GM18526 (cell line): Measurements from ENCODE around the gene CENPK.

Experiments
- POLR2A ChIP-seq: IDR thresholded peaks from 3 replicates; pipeline ENCODE4 v1.6.1; 2011; ENCODE audit not compliant: insufficient read length; ENCODE audit errors: extremely low read depth

Gene CENPK, protein sequence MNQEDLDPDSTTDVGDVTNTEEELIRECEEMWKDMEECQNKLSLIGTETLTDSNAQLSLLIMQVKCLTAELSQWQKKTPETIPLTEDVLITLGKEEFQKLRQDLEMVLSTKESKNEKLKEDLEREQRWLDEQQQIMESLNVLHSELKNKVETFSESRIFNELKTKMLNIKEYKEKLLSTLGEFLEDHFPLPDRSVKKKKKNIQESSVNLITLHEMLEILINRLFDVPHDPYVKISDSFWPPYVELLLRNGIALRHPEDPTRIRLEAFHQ

DNA sequence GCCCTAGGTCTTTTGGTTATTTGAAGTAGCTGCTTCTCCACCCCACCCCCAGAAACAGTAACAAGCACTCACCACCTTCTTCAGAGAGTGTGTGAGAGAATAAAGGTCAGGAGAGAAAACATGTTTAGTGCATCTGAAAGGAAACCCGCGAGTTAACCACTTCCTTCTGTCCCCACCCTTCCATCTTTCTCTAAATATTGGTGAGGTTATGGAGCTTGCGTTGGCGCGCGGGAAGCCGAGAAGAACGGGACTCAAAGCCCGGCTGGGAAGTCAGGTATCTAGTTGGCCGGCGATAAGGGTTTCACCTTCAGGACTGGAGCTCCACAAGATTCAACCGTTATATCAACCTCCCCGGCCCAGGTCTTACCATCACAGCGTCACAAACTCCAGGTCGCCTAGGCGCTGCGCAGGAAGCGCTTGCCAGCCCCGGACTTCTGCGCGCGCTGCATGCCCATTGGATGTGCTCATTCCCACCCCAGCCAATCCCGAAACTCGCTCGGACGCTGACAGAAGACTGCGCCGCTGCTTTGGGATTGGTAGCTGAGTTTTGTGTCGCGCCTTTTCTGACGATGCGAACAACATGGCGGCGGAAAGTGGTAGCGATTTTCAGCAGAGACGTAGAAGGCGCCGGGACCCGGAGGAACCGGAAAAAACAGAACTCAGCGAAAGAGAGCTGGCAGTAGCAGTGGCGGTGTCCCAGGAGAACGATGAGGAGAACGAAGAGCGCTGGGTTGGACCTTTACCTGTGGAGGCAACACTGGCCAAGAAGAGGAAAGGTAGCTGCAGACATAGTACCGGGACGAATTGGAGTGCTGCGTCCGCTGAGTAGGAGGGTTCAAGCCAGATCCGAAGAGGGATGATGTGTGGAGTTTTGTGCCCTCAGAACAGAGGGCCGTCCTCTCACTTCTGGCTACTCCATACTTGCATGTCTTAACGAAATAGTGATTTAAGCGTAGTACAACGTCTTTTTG is at the start of gene CENPK, which contains the start of gene PPWD1:
Gene CENPK (minus strand): TSS at position 438 of the 971 bp plus-strand sequence. CDS start 8,261 bp downstream, outside the sequence.
Gene PPWD1 (plus strand): TSS at position 566 of the 971 bp plus-strand sequence. CDS start 15 bp downstream, at position 581.
- TF ChIP-seq POLR2A, result peak; percentile 75

DNA sequence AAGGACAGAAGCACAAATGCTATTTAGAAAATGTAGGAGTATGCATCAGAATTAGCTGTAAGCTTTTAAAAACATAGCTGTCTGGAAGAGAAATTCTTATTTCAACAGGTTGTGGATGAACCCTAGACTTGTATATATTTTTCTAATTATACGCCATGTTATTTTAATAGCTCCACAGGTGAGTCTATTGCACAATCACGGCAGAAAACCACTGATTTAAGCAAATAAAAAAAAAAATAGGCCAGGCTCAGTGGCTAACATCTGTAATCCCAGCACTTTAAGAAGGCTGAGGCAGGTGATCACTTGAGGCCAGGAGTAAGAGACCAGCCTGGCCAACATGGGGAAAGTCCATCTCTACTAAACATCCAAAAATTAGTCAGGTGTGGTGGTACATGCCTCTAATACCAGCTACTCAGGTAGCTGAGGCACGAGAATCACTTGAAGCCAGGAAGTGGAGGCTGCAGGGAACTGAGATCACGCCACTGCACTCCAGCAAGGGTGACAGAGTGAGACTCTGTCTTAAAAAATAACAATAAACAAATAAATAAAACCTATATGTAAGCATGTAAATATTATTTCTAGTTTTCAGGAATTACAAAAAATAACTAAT is 49.4 kb upstream of the CENPK start:
- TF ChIP-seq POLR2A, result no peak

DNA sequence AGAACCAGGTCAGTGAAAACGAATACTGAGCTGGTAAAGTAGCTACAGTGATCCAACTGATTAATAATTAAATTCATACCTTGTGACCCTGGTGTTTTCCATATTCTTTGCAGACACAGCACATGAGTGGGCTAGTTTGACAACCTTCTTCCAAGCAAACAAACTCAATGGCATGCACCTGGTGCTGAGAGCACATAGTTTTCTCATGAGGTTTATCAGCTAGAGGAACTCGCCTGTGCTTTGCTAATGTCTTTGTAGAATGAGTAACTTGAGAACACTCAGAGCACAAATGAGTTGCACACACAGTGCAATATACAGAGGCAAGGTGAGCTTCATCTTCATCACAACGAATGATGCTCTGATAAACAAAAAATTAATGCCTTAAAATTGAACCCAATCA is 48.6 kb upstream of the CENPK start:
- no peak for TF ChIP-seq POLR2A

DNA sequence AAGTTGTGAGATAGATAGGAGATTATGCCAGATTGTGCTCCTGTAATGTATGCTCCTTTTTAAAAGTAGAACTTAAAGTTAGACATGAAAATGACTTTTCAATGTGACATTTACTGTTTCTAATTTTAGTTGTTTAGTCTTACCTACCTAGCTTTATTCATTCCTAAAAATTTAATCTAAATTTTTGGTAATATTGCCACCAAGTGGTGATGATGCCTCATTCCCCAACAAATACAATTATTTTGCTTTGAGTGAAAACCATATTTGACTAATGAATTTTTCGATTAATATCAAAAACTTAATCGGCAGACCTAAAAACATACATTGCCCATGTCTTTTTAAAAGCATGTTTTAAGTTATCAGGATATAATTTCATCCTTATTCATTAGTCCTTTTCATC is 25.7 kb upstream of the CENPK start:
- no peak for TF ChIP-seq POLR2A

DNA sequence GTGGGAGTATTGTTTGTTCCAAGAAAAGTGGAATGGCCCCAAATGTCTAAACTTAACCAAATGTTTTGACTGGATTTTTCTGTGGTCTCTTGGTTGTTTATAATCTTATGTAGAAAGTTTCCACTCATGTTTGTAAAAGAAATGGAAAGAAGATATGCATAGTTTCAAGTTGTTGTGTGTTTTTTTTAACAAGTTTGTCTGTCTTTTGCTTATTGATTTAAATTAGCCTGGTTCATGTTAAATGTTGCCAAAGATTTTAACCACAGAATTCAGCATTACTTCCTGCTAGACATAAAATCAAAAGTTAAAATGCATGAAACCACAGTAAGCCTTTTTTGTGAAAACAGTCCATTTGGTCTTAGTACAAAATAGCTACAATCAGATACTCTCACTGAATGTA is 14.2 kb upstream of the CENPK start:
- TF ChIP-seq POLR2A, result no peak

DNA sequence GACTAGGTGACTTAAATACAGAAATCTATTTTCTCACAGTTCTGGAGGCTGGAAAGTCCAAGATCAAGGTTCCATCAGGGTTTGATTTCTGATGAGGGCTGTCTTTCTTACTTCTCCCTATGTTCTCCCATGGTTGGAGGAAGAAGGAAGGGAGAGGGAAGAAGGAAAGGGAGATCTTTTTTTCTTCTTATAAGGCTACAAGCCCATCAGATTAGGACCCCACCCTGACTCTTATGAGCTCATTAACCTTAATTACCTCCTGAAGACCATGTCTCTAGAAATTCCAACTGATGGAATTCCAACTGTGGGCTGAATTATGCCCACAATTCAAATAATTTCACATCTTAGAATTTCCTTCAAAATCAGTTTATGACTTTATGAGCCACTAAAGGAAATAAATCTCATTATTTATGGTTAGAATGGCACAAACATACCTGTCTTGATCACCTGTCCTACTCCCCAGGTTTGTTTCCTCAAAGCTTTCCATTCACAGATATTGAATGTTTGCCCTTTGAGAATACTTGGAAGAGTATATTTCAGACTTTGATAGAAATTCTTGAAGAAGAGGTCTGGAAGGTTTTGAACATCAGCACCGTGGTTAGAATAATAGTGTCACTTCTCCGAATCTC is 7.7 kb upstream of the CENPK start:
- no peak for TF ChIP-seq POLR2A

DNA sequence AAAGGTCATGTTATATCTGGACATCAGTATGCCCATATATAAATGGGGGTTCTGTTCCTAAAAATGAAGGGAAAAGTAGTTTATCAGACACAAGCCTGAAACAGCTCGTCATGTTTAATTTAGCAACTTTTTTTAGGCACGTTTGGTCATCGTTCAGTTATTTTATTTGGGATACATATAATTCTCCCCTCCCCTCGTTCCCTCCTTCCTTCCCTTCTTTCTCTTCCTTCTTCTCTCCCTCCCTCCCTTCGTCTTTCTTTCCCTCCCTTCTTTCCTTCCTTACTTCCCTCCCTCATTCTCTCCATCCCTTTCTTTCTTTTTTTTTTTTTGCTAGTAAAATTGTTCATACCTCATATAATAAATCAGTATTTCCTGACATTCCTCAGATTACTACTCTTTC is 3.5 kb upstream of the CENPK start:
- TF ChIP-seq POLR2A, result no peak

DNA sequence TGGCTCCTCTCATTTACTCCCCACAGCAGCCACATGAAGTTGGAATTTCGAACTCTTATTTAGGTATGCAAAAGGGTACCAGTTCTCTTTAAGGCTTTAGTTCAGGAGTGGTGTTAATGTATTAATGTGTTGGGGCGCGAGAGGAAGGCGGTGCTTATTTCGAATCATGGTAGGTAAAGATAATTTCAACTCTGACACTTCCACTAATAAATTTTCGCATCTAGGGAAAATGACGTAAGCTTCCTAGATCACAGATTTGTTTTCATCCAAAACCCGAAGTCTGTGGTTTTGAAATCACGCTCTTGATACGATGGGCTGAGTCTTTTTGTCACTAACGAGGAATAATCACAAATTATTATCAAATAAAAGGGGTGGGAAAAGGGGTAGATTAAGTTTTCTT is 809 bp upstream of the CENPK start:
- TF ChIP-seq POLR2A, result no peak

DNA sequence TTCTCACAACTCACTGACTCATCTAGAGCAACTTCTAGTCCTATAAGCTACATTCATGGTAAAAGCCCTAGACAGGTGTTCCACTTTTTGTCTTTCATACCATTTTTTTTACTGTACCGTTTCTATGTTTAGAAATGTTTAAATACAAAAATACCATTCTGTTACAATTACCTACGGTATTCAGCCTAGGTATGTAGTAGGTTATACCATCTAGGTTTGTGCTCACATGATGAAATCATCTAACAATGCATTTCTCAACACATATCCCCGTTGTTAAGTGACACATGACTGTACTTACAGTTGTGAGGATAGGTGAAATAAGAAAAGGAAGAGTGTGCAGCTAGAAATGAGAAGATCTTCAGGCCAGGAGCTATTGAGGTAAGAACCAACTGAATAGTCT is 6.2 kb downstream of the CENPK start:
- TF ChIP-seq POLR2A, result no peak

DNA sequence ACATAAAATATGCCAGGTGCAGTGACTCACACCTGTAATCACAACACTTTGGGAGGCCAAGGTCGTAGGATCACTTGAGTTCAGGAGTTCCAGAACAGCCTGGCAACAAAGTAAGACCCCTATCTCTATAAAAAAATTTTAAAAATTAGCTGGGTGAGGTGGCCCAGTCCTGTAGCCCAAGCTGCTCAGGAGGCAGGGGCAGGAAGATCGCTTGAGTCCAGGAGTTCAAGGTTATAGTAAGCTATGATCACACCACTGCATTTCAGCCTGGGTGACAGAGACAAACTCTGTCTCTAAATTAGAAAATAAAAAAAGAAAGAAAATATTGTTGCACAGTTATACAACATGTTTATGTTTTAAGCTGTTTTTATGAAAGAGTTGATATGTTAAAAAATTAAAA is 6.8 kb downstream of the CENPK start:
- no peak for TF ChIP-seq POLR2A

DNA sequence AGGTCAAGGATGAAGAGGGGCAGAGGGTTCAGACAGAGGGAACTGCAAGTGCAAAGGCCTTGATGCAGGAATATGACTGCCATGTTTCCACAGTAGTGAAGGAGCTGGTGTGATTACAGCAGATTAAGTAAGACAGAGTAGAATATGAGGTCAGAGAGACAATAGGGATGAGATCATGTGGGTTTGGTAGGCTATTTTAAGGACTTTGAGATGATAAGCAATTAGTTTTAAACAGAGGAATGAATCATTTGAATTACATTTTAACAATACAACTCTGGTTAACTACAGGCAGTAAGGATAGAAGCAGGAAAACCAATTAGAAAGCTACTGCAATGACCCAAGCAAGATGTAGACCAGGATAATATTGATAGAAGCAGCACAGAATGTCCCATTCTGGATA is 7.7 kb downstream of the CENPK start:
- TF ChIP-seq POLR2A, result no peak

DNA sequence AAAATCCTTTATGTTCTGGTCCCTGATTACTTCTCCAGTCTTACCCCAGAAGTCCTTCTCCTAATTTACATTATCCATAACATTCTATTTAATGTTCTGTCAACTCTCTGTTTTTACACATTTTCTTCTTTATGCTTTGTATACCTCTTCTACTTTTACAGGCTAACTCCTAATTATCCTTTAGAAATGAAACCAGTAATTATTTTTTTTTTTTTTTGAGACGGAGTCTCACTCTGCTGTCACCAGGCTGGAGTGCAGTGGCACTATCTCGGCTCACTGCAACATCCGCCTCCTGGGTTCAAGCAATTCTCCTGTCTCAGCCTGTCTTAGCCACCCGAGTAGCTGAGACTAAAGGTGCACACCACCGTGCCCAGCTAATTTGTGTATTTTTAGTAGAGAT is 9.0 kb downstream of the CENPK start:
- no peak for TF ChIP-seq POLR2A

DNA sequence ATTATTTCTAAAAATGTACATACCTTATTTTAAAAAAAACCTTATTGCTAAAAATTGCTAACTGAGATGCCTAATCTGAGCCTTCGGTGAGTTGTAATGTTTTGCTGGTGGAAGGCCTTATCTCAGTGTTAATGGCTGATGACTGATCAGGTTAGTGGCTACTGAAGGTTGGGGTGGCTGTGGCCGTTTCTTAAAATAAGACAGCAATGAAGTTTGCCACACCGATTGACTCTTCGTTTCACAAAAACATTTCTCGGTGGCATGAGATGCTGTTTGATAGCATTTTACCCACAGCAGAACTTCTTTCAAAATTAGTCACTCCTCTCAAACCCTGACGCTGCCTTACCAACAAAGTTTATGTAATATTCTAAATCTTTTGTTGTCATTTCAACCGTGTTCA is 14.7 kb downstream of the CENPK start:
- TF ChIP-seq POLR2A, result no peak

DNA sequence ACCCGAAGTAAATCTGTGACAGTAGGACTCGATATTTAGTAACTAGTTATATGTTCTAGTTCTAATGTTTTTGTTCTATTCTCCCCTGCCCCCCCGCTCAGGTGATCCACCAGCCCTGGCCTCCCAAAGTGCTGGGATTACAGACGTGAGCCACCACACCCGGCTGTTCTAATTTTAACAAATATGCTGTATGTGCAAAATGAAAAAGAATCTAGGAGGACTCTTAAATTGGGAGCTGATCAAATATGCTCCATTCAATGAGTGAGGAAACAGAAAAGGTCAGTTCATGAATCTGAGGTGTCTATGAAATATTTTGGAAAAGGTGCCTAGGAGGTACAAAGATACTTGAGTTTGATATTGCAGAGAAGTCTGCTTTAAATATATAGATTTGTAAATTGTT is 16.8 kb downstream of the CENPK start:
- no peak for TF ChIP-seq POLR2A

DNA sequence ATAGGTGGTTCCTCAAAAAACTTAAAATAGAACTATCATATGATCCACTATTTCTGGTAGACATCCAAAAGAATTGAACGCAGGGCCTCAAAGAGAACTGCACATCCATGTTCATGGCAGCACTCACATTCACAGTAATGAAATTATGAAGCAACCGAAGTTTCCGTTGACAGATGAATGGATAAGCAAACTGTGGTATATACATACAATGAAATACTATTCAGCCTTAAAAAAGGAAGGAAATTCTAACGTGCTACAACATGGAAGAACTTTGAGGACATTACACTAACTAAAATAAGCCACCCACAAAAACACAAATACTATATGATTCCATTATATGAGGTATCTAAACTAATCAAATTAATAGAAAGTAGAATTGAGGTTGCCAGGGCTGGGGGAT is 18.5 kb downstream of the CENPK start:
- no peak for TF ChIP-seq POLR2A
